ENCODE results near the gene CHSY1. TPM values are rescaled to one million over a fixed set of nuclear protein-coding genes. Genes with fewer than 3 reads are reported as not detected.

Gene CHSY1, protein sequence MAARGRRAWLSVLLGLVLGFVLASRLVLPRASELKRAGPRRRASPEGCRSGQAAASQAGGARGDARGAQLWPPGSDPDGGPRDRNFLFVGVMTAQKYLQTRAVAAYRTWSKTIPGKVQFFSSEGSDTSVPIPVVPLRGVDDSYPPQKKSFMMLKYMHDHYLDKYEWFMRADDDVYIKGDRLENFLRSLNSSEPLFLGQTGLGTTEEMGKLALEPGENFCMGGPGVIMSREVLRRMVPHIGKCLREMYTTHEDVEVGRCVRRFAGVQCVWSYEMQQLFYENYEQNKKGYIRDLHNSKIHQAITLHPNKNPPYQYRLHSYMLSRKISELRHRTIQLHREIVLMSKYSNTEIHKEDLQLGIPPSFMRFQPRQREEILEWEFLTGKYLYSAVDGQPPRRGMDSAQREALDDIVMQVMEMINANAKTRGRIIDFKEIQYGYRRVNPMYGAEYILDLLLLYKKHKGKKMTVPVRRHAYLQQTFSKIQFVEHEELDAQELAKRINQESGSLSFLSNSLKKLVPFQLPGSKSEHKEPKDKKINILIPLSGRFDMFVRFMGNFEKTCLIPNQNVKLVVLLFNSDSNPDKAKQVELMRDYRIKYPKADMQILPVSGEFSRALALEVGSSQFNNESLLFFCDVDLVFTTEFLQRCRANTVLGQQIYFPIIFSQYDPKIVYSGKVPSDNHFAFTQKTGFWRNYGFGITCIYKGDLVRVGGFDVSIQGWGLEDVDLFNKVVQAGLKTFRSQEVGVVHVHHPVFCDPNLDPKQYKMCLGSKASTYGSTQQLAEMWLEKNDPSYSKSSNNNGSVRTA
- total RNA-seq: 16.5 and 20.4 TPM in 2 replicates

DNA sequence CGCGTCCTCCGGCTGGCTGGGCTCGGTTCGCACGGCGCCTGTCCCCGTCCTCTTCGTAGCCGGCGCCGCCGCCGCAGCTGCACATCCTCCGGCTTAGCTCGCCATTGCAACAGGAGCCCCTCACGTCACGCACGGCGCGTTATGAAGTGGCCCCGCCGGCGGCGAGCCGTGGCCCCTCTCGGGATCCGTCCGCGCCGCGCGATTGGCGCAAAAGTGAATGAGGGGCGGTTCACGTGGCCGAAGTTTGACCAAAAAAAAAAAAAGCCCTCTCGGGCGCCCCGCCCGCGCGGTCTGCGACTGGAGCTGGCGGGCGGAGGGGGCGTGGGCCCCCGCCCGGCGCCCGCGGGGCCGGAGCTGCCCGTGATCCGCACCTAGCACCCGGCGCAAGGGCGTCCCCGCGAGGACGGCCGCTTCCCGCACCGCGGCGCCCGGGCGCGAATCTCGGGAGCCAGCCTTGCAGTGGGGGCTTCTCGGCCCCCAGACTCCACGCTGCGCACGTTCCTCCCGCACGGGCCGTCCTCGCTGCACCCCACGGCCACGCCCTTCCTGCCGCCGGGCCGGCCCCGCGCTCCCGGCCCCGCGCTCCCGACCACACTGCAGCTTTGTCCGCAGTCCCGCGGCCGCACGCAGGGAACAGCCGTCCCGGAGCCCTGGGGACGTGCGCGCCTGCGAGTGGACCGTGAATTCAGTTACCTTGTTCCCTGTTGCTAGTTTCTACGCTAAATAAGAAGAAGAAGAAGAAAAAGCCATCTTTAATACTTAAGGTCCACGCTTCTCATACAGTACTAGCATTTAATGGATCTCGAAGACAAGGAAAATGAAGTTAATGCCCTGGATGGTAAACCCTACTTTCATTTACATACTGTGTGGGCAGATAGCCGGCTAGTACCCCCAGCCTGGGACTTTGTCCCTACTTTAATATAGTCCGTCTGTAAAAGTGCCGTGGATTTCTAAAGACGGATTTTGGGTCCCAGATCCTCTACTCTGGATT, at the start of gene CHSY1:
Gene CHSY1 (minus strand): TSS at position 219 of the 991 bp plus-strand sequence. CDS start 592 bp downstream, outside the sequence.
- POLR2A ChIA-PET: interaction anchor here (0.6 to 2.7 kb wide), 15 partner anchors 9 to 400 kb away, joined by 3 to 45 read pairs (median 6); partner anchors contain the start of genes SNRPA1 and TM2D3
- TF ChIP-seq, protein P1, sequence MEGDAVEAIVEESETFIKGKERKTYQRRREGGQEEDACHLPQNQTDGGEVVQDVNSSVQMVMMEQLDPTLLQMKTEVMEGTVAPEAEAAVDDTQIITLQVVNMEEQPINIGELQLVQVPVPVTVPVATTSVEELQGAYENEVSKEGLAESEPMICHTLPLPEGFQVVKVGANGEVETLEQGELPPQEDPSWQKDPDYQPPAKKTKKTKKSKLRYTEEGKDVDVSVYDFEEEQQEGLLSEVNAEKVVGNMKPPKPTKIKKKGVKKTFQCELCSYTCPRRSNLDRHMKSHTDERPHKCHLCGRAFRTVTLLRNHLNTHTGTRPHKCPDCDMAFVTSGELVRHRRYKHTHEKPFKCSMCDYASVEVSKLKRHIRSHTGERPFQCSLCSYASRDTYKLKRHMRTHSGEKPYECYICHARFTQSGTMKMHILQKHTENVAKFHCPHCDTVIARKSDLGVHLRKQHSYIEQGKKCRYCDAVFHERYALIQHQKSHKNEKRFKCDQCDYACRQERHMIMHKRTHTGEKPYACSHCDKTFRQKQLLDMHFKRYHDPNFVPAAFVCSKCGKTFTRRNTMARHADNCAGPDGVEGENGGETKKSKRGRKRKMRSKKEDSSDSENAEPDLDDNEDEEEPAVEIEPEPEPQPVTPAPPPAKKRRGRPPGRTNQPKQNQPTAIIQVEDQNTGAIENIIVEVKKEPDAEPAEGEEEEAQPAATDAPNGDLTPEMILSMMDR (IDR thresholded peaks at IDR 0.05): no peak
- Mint-ChIP-seq H3K27me3 (no peaks in the 10 kb centered on the region), H3K4me3 (peak within 1 kb of the TSS; percentile 95), H3K4me1 (peaks cover 43% of the 10 kb centered on the region), H3K27ac (peak within 1 kb of the TSS; percentile 92), H3K9me3 (no peaks in the 10 kb centered on the region), H3K36me3 (ENCODE audit: low read depth) (peaks cover 4% of the 10 kb centered on the region)
- intact Hi-C loops (cut with micrococcal nuclease): loop anchor here (1.0 to 5.0 kb wide), 7 partner anchors 25 to 650 kb away; partner anchors contain the start of genes ASB7, LINS1, LRRK1 and SELENOS
- CTCF ChIA-PET: interaction anchor here (0.6 to 1.9 kb wide), 13 partner anchors 8 to 244 kb away, joined by 3 to 8 read pairs (median 4); no protein-coding TSS in a partner anchor
- ATAC-seq (ENCODE audit: low read depth) (peak; percentile 88), DNase-seq (peak; percentile 93)

DNA sequence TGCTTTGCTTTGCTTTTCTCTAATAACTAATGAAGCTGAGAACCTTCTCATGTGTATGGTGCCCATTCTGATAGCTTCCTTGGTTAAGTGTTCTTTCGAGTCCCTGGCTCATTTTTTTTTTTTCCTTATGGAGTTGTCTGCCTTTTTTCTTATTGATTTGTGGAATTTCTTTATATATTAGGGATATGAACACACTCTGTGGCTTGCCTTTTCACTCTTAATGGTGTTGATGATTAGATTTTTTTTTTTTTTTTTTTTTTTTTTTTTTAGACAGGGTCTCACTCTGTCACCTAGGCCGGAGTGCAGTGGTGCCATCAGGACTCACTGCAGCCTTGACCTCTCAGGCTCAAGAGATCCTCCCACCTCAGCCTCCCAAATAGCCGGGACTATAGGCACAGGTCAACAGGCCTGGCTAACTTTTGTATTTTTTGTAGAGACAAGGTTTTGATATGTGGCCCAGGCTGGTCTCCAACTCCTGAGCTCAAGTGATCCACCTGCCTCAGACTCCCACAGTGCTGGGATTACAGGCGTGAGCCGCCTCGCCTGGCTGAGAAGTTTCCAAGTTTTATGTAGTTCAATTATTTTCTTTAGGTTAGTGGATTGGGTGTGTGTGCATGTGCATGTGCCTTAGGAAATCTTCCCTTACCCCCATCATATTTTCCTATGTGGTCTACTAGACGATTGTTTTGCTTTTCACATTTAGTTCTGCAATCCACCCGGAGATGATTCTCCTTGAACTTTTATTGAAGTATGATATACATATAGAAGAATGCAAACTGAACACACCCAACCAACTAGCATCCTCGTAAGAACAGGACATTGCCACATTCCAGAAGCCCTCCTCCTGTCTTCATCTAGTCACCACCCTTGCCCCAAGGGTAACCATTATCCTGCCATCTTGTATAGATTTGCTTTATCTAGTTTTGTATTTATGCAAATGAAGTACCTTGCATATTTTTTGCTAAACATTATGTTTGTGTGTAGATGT, 44.9 kb upstream of the CHSY1 start:
- H3K4me1 Mint-ChIP-seq: peaks cover 33% of the 10 kb centered on the region
- peaks cover 28% of the 10 kb centered on the region for H3K36me3 Mint-ChIP-seq (ENCODE audit: low read depth)
- TF ChIP-seq, protein P1 (IDR thresholded peaks at IDR 0.05): no peak
- ChIA-PET CTCF (interaction anchor here (1.1 to 1.5 kb wide), 2 partner anchors 205 to 343 kb away, joined by 3 to 11 read pairs; no protein-coding TSS in a partner anchor), POLR2A (interaction anchor here (2.6 to 3.0 kb wide), 3 partner anchors 12 to 357 kb away, joined by 21 to 29 read pairs (median 25); partner anchors contain the start of gene TM2D3)
- no peaks in the 10 kb centered on the region for H3K9me3 Mint-ChIP-seq
- H3K27me3 Mint-ChIP-seq: no peaks in the 10 kb centered on the region
- H3K4me3 Mint-ChIP-seq: peak overlapping the region; percentile 11
- no peak overlapping the region for H3K27ac Mint-ChIP-seq
- DNase-seq (no peak), ATAC-seq (ENCODE audit: low read depth) (no peak)
- intact Hi-C loops (cut with micrococcal nuclease): loop anchor here (10.0 kb wide), 1 partner anchor 1372 kb away; no protein-coding TSS in a partner anchor

DNA sequence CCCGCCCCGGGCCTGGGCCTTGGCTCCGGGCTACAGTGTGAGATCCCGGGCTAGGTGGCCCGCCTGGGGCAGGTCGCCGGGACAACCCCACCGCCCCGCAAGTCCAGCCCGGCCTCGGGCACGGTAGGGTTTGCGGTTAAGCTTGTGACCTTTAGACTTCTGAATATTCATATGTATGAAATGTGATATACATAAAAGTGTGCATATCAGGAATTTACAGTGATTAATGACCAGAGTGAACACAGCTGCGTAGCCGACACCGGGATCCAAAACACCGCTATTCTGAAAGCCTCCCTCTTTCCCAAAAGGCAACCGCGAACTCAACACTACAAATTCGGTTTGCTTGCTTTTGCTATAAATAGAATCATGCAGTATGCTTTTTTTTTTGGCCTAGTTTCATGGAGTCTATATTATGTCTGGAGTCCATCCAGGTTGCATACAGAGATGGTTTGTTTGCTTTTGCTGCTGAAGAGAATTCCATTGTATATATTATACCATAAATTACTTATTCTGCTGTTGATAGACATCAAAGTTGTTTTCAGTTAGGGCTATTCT, 43.8 kb upstream of the CHSY1 start:
- peaks cover 31% of the 10 kb centered on the region for H3K36me3 Mint-ChIP-seq (ENCODE audit: low read depth)
- TF ChIP-seq, protein P1 (IDR thresholded peaks at IDR 0.05): no peak
- ATAC-seq (ENCODE audit: low read depth) (no peak), DNase-seq (no peak)
- no peaks in the 10 kb centered on the region for H3K9me3 Mint-ChIP-seq
- ChIA-PET CTCF (interaction anchor here (0.6 to 1.8 kb wide), 6 partner anchors 10 to 368 kb away, joined by 3 to 8 read pairs (median 3); no protein-coding TSS in a partner anchor), POLR2A (interaction anchor here (0.6 to 3.0 kb wide), 9 partner anchors 11 to 693 kb away, joined by 3 to 30 read pairs (median 13); partner anchors contain the start of genes ASB7, CHSY1, LINS1 and TM2D3)
- peaks cover 39% of the 10 kb centered on the region for H3K4me1 Mint-ChIP-seq
- no peaks in the 10 kb centered on the region for H3K27me3 Mint-ChIP-seq
- intact Hi-C loops (cut with micrococcal nuclease): loop anchor here (1.0 to 10.0 kb wide), 5 partner anchors 39 to 1371 kb away; partner anchors contain the start of genes ASB7, LINS1, LRRK1 and TM2D3
- H3K27ac Mint-ChIP-seq: peak overlapping the region; percentile 95
- peak overlapping the region; percentile 97 for H3K4me3 Mint-ChIP-seq
